ENCODE results near the gene KCTD5. TPM values are rescaled to one million over a fixed set of nuclear protein-coding genes. Genes with fewer than 3 reads are reported as not detected.
"Not testable (repeated sequence)": the region's sequence is repeated elsewhere in the genome, so short reads cannot be mapped to it uniquely, and the experiment has no call there.

Gene KCTD5
- total RNA-seq, 1 donor from 2014 or later: 69.6 TPM

GRCh38 chr16:2719328-2720063 lies 37.2 kb downstream of the KCTD5 start:
- peaks cover 6% of the 10 kb centered on the region for H3K27me3 Mint-ChIP-seq (ENCODE audit: insufficient read depth)
- no peak overlapping the region for H3K27ac Mint-ChIP-seq
- no peak for DNase-seq (ENCODE audit: low spot score)
- H3K4me3 Mint-ChIP-seq: no peak overlapping the region
- H3K36me3 Mint-ChIP-seq (ENCODE audit: low read depth): no peaks in the 10 kb centered on the region
- no peaks in the 10 kb centered on the region for H3K9me3 Mint-ChIP-seq
- intact Hi-C loops (cut with micrococcal nuclease): loop anchor here (2.0 to 10.0 kb wide), 3 partner anchors 31 to 145 kb away; no protein-coding TSS in a partner anchor
- no peaks in the 10 kb centered on the region for H3K4me1 Mint-ChIP-seq (ENCODE audit: low read depth)

- Mint-ChIP-seq H3K27ac (peak within 1 kb of the TSS; percentile 78), H3K27me3 (ENCODE audit: insufficient read depth) (peaks cover 4% of the 10 kb centered on the region), H3K36me3 (ENCODE audit: low read depth) (no peaks in the 10 kb centered on the region), H3K9me3 (no peaks in the 10 kb centered on the region), H3K4me3 (peak within 1 kb of the TSS; percentile 79), H3K4me1 (ENCODE audit: low read depth) (no peaks in the 10 kb centered on the region)
- intact Hi-C loops (cut with micrococcal nuclease): loop anchor here (2.0 to 10.0 kb wide), 3 partner anchors 31 to 145 kb away; no protein-coding TSS in a partner anchor
- no peak for DNase-seq (ENCODE audit: low spot score)
Measured at GRCh38 chr16:2720064-2720457, 37.7 kb downstream of the KCTD5 start, which contains the start of gene PRSS27. Gene PRSS27 (minus strand): TSS chr16:2720224. CDS start chr16:2720160, 64 bp downstream.

GRCh38 chr16:2720719-2721633 lies 38.7 kb downstream of the KCTD5 start:
- H3K4me3 Mint-ChIP-seq: peak overlapping the region; percentile 79
- peak overlapping the region; percentile 78 for H3K27ac Mint-ChIP-seq
- no peaks in the 10 kb centered on the region for H3K36me3 Mint-ChIP-seq (ENCODE audit: low read depth)
- no peaks in the 10 kb centered on the region for H3K9me3 Mint-ChIP-seq
- intact Hi-C loops (cut with micrococcal nuclease): loop anchor here (1.0 to 10.0 kb wide), 5 partner anchors 30 to 144 kb away; partner anchors contain the start of genes ELOB and KCTD5
- peaks cover 3% of the 10 kb centered on the region for H3K27me3 Mint-ChIP-seq (ENCODE audit: insufficient read depth)
- peak; percentile 89 for DNase-seq (ENCODE audit: low spot score)
- H3K4me1 Mint-ChIP-seq (ENCODE audit: low read depth): no peaks in the 10 kb centered on the region

GRCh38 chr16:2721634-2722173 lies 39.4 kb downstream of the KCTD5 start:
- not testable (repeated sequence) for H3K27me3 Mint-ChIP-seq (ENCODE audit: insufficient read depth); DNase-seq (ENCODE audit: low spot score); H3K9me3 Mint-ChIP-seq; H3K4me1 Mint-ChIP-seq (ENCODE audit: low read depth); H3K36me3 Mint-ChIP-seq (ENCODE audit: low read depth)
- Mint-ChIP-seq H3K4me3 (peak overlapping the region; percentile 78), H3K27ac (peak overlapping the region; percentile 29)
- intact Hi-C loops (cut with micrococcal nuclease): loop anchor here (1.0 to 10.0 kb wide), 5 partner anchors 29 to 143 kb away; partner anchors contain the start of genes ELOB and KCTD5

- H3K27ac Mint-ChIP-seq: no peak overlapping the region
- H3K27me3 Mint-ChIP-seq (ENCODE audit: insufficient read depth): peaks cover 3% of the 10 kb centered on the region
- intact Hi-C loops (cut with micrococcal nuclease): loop anchor here (10.0 kb wide), 1 partner anchor 141 kb away; no protein-coding TSS in a partner anchor
- DNase-seq (ENCODE audit: low spot score): no peak
- no peak overlapping the region for H3K4me3 Mint-ChIP-seq
- H3K36me3 Mint-ChIP-seq (ENCODE audit: low read depth): no peaks in the 10 kb centered on the region
- H3K9me3 Mint-ChIP-seq: no peaks in the 10 kb centered on the region
- no peaks in the 10 kb centered on the region for H3K4me1 Mint-ChIP-seq (ENCODE audit: low read depth)
Measured at GRCh38 chr16:2724088-2724676, 41.9 kb downstream of the KCTD5 start.

- intact Hi-C loops (cut with micrococcal nuclease): loop anchor here (10.0 kb wide), 1 partner anchor 140 kb away; no protein-coding TSS in a partner anchor
- Mint-ChIP-seq H3K27me3 (ENCODE audit: insufficient read depth) (peaks cover 3% of the 10 kb centered on the region), H3K27ac (no peak overlapping the region), H3K4me1 (ENCODE audit: low read depth) (no peaks in the 10 kb centered on the region), H3K4me3 (no peak overlapping the region), H3K9me3 (no peaks in the 10 kb centered on the region), H3K36me3 (ENCODE audit: low read depth) (no peaks in the 10 kb centered on the region)
- no peak for DNase-seq (ENCODE audit: low spot score)
Measured at GRCh38 chr16:2724816-2725348, 42.6 kb downstream of the KCTD5 start.

GRCh38 chr16:2726923-2727322 lies 44.6 kb downstream of the KCTD5 start:
- Mint-ChIP-seq H3K9me3 (no peaks in the 10 kb centered on the region), H3K4me1 (ENCODE audit: low read depth) (no peaks in the 10 kb centered on the region), H3K4me3 (no peak overlapping the region), H3K27me3 (ENCODE audit: insufficient read depth) (peaks cover 3% of the 10 kb centered on the region), H3K36me3 (ENCODE audit: low read depth) (no peaks in the 10 kb centered on the region), H3K27ac (no peak overlapping the region)
- DNase-seq (ENCODE audit: low spot score): no peak
- intact Hi-C loops (cut with micrococcal nuclease): loop anchor here (10.0 kb wide), 1 partner anchor 138 kb away; no protein-coding TSS in a partner anchor

GRCh38 chr16:2728034-2728433 lies 45.7 kb downstream of the KCTD5 start:
- no peaks in the 10 kb centered on the region for H3K36me3 Mint-ChIP-seq (ENCODE audit: low read depth)
- no peak overlapping the region for H3K4me3 Mint-ChIP-seq
- H3K27me3 Mint-ChIP-seq (ENCODE audit: insufficient read depth): peaks cover 5% of the 10 kb centered on the region
- no peaks in the 10 kb centered on the region for H3K9me3 Mint-ChIP-seq
- intact Hi-C loops (cut with micrococcal nuclease): loop anchor here (10.0 kb wide), 1 partner anchor 137 kb away; no protein-coding TSS in a partner anchor
- H3K4me1 Mint-ChIP-seq (ENCODE audit: low read depth): no peaks in the 10 kb centered on the region
- no peak for DNase-seq (ENCODE audit: low spot score)
- no peak overlapping the region for H3K27ac Mint-ChIP-seq

GRCh38 chr16:2734844-2735515 lies 52.7 kb downstream of the KCTD5 start:
- H3K4me1 Mint-ChIP-seq (ENCODE audit: low read depth): no peaks in the 10 kb centered on the region
- H3K36me3 Mint-ChIP-seq (ENCODE audit: low read depth): no peaks in the 10 kb centered on the region
- H3K27me3 Mint-ChIP-seq (ENCODE audit: insufficient read depth): peaks cover 2% of the 10 kb centered on the region
- no peaks in the 10 kb centered on the region for H3K9me3 Mint-ChIP-seq
- intact Hi-C loops (cut with micrococcal nuclease): no loop called here
- H3K27ac Mint-ChIP-seq: no peak overlapping the region
- no peak for DNase-seq (ENCODE audit: low spot score)
- no peak overlapping the region for H3K4me3 Mint-ChIP-seq

- peaks cover 2% of the 10 kb centered on the region for H3K27me3 Mint-ChIP-seq (ENCODE audit: insufficient read depth)
- no peaks in the 10 kb centered on the region for H3K9me3 Mint-ChIP-seq
- no peak for DNase-seq (ENCODE audit: low spot score)
- intact Hi-C loops (cut with micrococcal nuclease): no loop called here
- no peaks in the 10 kb centered on the region for H3K36me3 Mint-ChIP-seq (ENCODE audit: low read depth)
- H3K4me1 Mint-ChIP-seq (ENCODE audit: low read depth): no peaks in the 10 kb centered on the region
- no peak overlapping the region for H3K27ac Mint-ChIP-seq
- H3K4me3 Mint-ChIP-seq: no peak overlapping the region
Measured at GRCh38 chr16:2736476-2737237, 54.3 kb downstream of the KCTD5 start.

GRCh38 chr16:2737238-2737605 lies 54.9 kb downstream of the KCTD5 start:
- H3K36me3 Mint-ChIP-seq (ENCODE audit: low read depth): no peaks in the 10 kb centered on the region
- H3K9me3 Mint-ChIP-seq: no peaks in the 10 kb centered on the region
- no peaks in the 10 kb centered on the region for H3K27me3 Mint-ChIP-seq (ENCODE audit: insufficient read depth)
- no peak overlapping the region for H3K4me3 Mint-ChIP-seq
- DNase-seq (ENCODE audit: low spot score): no peak
- intact Hi-C loops (cut with micrococcal nuclease): no loop called here
- H3K4me1 Mint-ChIP-seq (ENCODE audit: low read depth): no peaks in the 10 kb centered on the region
- no peak overlapping the region for H3K27ac Mint-ChIP-seq

All from activated T-helper 1 cell treated with anti-CD3 and anti-CD28 coated beads, Interleukin-12 subunit alpha, Interleukin-12 subunit beta, Interleukin-2, Interleukin-4 antibody, amounts not matched to agents 30 ng/mL and 10 ng/mL and 1 ng/mL, durations not matched to agents 14 hours and 24 hours and 36 hours (primary cell).